Naive B cell (primary cell): ENCODE measurements around the gene ATG2A. TPM values are rescaled to one million over a fixed set of nuclear protein-coding genes. Genes with fewer than 3 reads are reported as not detected.

ENCODE experiments used
- ATAC-seq, 2 donors: fragments of 150-1000 bp; cut with Tn5 transposase; 2 replicates each; pipeline ENCODE4 v1.10.0; 2021; ENCODE audit warnings: low read depth in 2 of 2, mild to moderate bottlenecking in 2 of 2, moderate library complexity in 2 of 2
- DNase-seq: peaks from one replicate; pipeline ENCODE4 v3.0.0; 2022
- H3K27ac Mint-ChIP-seq, 6 donors: one replicate each; pipeline ENCODE4 v1.8.0; 2020 to 2022; ENCODE audit warnings: mild to moderate bottlenecking in 6 of 6, mixed read lengths in 6 of 6, moderate library complexity in 5 of 6, inconsistent platforms in 2 of 6
- H3K27me3 Mint-ChIP-seq, 3 donors: one replicate each; pipeline ENCODE4 v1.8.0; 2021 to 2022; ENCODE audit warnings: mixed read lengths in 3 of 3, mild to moderate bottlenecking in 1 of 3
- H3K36me3 Mint-ChIP-seq, 2 donors: one replicate each; pipeline ENCODE4 v1.8.0; 2020 to 2022; ENCODE audit warnings: mixed read lengths in 2 of 2, inconsistent platforms in 1 of 2, mild to moderate bottlenecking in 1 of 2
- H3K4me1 Mint-ChIP-seq, 3 donors: one replicate each; pipeline ENCODE4 v1.8.0; 2020 to 2022; ENCODE audit warnings: mixed read lengths in 3 of 3, inconsistent platforms in 1 of 3, mild to moderate bottlenecking in 1 of 3, moderate library complexity in 1 of 3
- H3K4me3 Mint-ChIP-seq, 8 donors: one replicate each; pipeline ENCODE4 v1.8.0; 2020 to 2022; ENCODE audit warnings: mild to moderate bottlenecking in 8 of 8, mixed read lengths in 8 of 8, moderate library complexity in 8 of 8, inconsistent platforms in 2 of 8
- H3K9me3 Mint-ChIP-seq, 7 donors: one replicate each; pipeline ENCODE4 v1.8.0; 2020 to 2022; ENCODE audit warnings: mixed read lengths in 7 of 7, mild to moderate bottlenecking in 5 of 7, inconsistent platforms in 2 of 7, moderate library complexity in 1 of 7
- polyA plus RNA-seq, 6 donors: library from polyadenylated mRNA; unstranded; fragments of 300-500 nt; fragmentation: Illumina TruSeq; gene quantifications; one replicate each; pipeline ENCODE4 v1.2.3, GENCODE V29; 2021; ENCODE audit warnings: low read depth in 6 of 6

ATG2A gene
- polyA plus RNA-seq, 6 donors from 2014 or later: 2.8 to 5.0 (median 3.4) TPM; not detected in 1

DNA sequence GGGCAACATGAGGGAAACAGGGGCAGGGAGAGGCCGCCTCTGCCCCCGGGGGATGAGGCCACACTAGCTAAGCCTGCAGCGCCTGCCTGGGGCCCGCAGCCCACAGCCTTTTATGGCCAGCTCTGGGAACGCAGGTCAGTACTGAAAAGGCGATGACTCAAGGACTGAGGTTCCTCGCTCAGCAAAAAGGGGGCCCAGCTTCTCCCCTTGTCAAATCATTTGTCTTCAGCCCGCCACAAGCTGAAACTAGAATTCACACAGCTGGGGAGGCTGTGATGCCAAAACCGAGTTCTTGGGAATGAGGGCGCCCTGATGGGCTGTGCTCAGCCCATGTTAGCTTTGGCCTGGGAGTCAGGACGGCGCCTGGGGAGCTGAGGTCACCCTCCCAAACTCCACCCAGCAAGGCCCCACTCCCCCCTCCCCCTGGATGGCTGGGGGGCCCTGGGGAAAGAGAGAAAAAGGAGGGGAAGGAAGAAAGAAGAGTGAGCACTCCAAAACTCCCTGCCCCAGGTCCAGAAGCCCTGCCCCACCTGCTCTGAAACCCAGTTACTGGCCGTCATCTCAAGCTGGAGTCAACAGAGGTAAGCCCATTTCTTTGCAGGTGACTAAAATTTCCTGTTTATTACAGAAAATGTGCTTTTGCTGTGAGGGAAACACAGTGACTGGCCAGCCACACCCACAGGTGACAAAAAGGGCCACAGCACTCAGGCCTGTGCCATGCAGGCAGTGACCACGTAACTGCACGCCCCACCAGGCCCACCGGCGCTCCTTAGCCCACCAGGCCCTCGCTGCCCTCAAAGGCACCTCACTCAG is 52.3 kb downstream of the ATG2A start:
- peak overlapping the region in 7 of 8 donors; percentile 68 to 88 (median 76) for H3K4me3 Mint-ChIP-seq
- peak; percentile 5 to 17 for ATAC-seq
- no peaks in the 10 kb centered on the region for H3K27me3 Mint-ChIP-seq
- H3K27ac Mint-ChIP-seq: peak overlapping the region; percentile 28 to 96 (median 79)
- H3K9me3 Mint-ChIP-seq: peaks cover 0 to 5% (median 0%) of the 10 kb centered on the region in 7 donors
- peaks cover 5 to 21% of the 10 kb centered on the region in 2 donors for H3K36me3 Mint-ChIP-seq
- DNase-seq: no peak
- peaks cover 53 to 91% (median 88%) of the 10 kb centered on the region in 3 donors for H3K4me1 Mint-ChIP-seq

DNA sequence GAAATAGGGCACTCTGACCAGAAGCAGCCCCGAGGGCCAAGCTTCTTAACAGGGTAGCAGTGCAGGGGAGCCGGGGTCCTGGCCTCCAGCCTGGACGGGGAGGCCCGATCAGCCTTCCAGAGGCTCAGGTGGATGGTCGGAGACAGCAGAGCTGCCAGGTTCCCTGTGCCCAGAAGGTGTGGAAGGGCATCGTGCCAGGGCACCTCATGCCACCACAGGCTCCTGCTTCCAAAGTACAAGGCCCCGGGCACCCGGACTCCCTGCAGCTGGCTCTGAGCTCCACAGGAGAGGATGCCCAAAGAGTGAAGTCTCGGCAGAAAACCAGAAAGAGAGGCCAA is 52.9 kb downstream of the ATG2A start:
- H3K27me3 Mint-ChIP-seq: no peaks in the 10 kb centered on the region
- H3K4me1 Mint-ChIP-seq: peaks cover 59 to 91% (median 88%) of the 10 kb centered on the region in 3 donors
- peak overlapping the region in 5 of 6 donors; percentile 7 to 96 (median 80) for H3K27ac Mint-ChIP-seq
- H3K36me3 Mint-ChIP-seq: peaks cover 8 to 23% of the 10 kb centered on the region in 2 donors
- ATAC-seq (no peak), DNase-seq (no peak)
- peak overlapping the region in 5 of 8 donors; percentile 41 to 76 (median 64) for H3K4me3 Mint-ChIP-seq
- H3K9me3 Mint-ChIP-seq: peaks cover 0 to 5% (median 0%) of the 10 kb centered on the region in 7 donors

DNA sequence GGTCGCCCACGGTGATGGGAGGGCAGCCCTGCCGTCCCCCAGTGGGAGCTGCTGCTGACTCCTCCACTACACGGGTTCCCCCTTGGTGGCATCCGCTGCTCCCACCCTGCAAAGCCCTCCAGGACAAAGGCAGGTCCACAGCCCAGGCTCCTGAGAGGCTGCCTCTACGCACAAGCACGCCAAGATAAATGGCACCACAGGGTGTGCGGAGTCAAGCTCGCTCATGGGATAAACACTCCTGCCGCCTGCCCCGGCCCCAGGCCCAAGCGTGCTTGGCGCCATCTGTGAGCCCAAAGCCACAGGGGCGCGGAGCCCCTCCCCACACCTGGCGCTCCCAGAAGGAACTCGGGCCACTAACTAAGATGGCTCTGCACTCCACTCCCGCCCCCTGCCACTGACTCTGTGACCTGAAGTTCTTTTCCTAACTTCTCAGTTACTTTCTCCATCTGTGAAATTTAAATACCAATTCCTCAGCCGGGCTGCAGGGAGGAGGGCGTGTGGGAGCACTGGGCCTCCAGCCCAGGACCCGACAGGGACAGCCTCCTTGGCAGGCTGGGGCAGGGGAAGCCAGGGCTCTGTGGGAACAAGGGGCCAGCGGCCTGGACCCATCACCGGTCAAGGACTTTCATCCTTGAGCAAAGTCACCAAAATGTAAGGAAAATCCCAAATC is 53.5 kb downstream of the ATG2A start:
- DNase-seq (no peak), ATAC-seq (no peak)
- peak overlapping the region in 3 of 8 donors; percentile 20 to 72 (median 64) for H3K4me3 Mint-ChIP-seq
- peak overlapping the region; percentile 7 to 94 (median 72) for H3K27ac Mint-ChIP-seq
- peaks cover 0 to 5% (median 0%) of the 10 kb centered on the region in 7 donors for H3K9me3 Mint-ChIP-seq
- peaks cover 8 to 23% of the 10 kb centered on the region in 2 donors for H3K36me3 Mint-ChIP-seq
- H3K4me1 Mint-ChIP-seq: peaks cover 62 to 92% (median 88%) of the 10 kb centered on the region in 3 donors
- no peaks in the 10 kb centered on the region for H3K27me3 Mint-ChIP-seq

DNA sequence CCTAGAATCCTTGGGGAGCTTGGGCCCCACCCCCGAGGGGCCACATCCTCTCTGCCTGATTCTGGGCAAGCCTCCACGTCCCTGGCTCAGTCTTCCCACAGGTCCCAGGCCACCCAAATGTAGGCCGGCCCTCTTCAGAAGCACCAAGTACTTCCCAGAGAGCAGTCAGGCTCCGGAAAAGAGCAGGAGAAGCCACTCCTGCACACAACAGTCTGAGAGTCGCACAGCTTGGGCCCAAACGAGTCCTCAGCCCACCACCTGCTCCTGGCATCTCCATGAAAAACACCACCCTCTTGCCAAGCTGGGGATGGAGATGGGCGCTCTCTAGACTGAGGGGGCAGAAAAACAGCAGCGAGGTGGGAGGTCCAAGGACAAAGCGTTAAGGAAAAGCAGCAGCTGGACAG is 54.0 kb downstream of the ATG2A start:
- H3K9me3 Mint-ChIP-seq: peaks cover 0 to 5% (median 0%) of the 10 kb centered on the region in 7 donors
- H3K4me1 Mint-ChIP-seq: peaks cover 56 to 92% (median 84%) of the 10 kb centered on the region in 3 donors
- H3K27ac Mint-ChIP-seq: peak overlapping the region in 5 of 6 donors; percentile 22 to 94 (median 71)
- H3K36me3 Mint-ChIP-seq: peaks cover 8 to 23% of the 10 kb centered on the region in 2 donors
- H3K4me3 Mint-ChIP-seq: peak overlapping the region in 7 of 8 donors; percentile 25 to 72 (median 62)
- no peak for ATAC-seq
- DNase-seq: no peak
- no peaks in the 10 kb centered on the region for H3K27me3 Mint-ChIP-seq

DNA sequence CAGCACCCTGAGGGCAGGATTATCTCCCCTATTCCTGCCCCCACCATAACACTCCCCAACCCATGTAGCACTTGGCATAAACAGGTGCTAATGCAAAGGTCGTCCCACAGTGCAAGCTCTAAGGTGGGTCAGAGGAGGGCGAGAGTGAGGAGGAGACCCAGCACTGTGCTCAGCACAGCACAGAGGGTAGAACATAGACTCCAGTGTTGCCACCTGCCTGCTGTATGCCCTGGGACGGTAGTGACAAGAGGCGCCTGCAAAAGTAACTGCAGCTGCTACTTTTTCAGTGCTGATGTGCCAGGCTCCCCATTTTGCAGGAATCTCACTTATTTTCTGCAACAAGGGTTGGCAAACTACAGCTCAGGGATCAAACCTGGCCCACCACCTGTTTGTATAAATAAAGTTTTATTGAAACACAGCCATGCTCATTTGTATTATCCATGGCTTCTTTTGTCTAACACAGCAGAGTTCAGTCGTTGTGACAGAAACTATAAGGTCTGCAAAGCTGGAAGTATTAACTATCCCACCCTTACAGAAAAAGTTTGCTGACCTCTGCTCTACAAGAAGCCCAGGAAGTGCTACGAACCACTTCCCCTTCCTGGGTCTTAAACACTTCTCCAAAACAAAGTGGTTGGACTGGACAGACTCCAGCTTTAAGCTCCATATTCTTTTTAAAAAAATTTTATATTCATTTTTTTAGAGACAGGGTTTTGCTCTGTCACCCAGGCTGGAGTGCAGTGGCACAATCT is 55.6 kb downstream of the ATG2A start:
- Mint-ChIP-seq H3K36me3 (peaks cover 8 to 16% of the 10 kb centered on the region in 2 donors), H3K4me3 (peak overlapping the region in 7 of 8 donors; percentile 15 to 85 (median 67))

DNA sequence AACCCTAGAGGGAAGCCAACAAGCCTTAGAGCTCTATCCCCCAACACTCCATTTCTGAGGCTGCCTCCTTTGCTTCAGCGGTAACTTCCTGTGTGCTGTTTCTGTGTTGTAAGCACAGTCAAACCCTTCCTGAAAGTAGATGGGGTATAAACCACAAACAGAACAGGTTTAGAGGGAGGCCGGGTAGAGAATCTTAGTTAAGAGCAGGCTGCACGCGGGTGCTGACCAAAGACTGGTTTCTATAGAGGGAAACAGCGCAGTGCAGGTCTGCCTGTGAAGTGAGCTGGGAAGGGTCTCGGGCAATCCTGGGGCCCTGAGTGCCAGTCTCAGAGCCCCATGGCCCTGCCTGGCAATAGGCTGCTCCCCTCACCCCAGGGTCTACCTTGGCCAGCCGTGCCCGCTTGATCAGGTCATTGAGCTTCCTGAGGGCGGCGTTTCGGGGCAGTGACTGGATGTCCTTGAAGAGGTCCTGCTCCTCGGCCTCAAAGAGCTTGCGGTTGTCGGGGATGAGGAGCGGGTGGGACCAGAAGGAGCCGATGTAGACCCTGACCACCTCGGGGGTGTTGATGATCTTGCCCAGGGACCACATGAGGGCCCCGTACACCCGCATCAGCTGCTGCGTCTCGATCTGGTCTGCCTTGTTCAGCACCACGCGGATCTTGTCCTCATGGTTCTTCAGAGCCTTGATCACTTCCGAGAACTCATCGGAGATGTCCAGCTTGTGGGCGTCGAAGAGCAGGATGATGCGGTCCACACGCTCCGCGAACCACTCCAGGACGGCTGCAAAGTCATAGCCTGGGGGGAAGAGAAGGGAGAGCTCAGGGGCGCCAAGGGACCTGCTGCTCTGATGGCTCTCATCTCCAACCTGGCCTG is 57.2 kb downstream of the ATG2A start:
- DNase-seq (peak; percentile 60), ATAC-seq (peak; percentile 81 to 82)
- peaks cover 53 to 92% (median 76%) of the 10 kb centered on the region in 3 donors for H3K4me1 Mint-ChIP-seq
- H3K27ac Mint-ChIP-seq: peak overlapping the region; percentile 76 to 97 (median 95)
- peak overlapping the region; percentile 77 to 91 (median 82) for H3K4me3 Mint-ChIP-seq
- peaks cover 7 to 8% of the 10 kb centered on the region in 2 donors for H3K36me3 Mint-ChIP-seq
- H3K9me3 Mint-ChIP-seq: no peaks in the 10 kb centered on the region
- H3K27me3 Mint-ChIP-seq: no peaks in the 10 kb centered on the region

More for the DNA sequence above, 55.6 kb downstream of the ATG2A start:
- DNase-seq: no peak
- no peaks in the 10 kb centered on the region for H3K27me3 Mint-ChIP-seq
- H3K9me3 Mint-ChIP-seq: peaks cover 0 to 5% (median 0%) of the 10 kb centered on the region in 7 donors
- ATAC-seq: no peak
- H3K27ac Mint-ChIP-seq: peak overlapping the region in 5 of 6 donors; percentile 74 to 94 (median 87)
- peaks cover 51 to 93% (median 76%) of the 10 kb centered on the region in 3 donors for H3K4me1 Mint-ChIP-seq

DNA sequence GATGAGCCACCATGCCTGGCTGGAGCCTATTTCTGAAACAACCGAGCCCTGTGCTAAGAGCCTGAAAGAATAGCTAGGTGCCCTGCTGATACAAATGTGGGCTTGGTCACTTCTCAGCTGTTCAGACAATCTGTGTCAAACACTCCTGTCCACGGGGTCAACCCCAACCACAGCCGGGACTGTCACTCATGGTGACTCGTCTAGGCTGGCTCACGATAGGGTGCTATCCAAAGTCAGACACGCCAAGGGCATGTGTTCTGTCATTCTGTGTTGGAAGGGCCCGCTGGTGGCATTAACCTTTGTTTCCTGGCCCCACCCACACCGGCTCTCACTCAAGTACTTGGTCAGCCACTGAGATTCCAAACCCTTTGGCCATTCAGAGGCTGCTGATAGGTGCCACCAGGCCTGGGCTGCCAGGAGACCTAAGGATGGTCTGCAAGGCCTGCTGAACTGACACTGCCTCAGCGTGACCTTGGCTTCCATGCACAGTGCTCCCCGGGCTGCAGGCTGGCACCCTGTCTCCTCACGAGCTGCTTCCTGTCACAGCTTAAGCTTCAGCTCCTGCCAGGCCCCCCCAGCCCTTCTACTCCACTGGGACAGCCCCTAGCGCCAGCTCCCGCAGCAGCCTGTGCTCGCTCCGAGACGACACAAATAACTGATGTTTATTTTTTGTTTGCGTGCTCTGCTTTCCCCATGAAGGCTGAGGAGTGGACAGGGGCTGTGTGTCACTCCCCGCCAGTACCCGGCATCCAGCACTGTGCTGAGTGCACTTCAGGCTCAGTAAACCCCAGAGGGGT is 58.3 kb downstream of the ATG2A start:
- peaks cover 54 to 92% (median 77%) of the 10 kb centered on the region in 3 donors for H3K4me1 Mint-ChIP-seq
- ATAC-seq (peak; percentile 67 to 71), DNase-seq (peak; percentile 59)
- H3K27me3 Mint-ChIP-seq: no peaks in the 10 kb centered on the region
- H3K9me3 Mint-ChIP-seq: no peaks in the 10 kb centered on the region
- H3K36me3 Mint-ChIP-seq: peaks cover 7 to 8% of the 10 kb centered on the region in 2 donors
- peak overlapping the region; percentile 76 to 97 (median 95) for H3K27ac Mint-ChIP-seq
- peak overlapping the region; percentile 77 to 91 (median 82) for H3K4me3 Mint-ChIP-seq

DNA sequence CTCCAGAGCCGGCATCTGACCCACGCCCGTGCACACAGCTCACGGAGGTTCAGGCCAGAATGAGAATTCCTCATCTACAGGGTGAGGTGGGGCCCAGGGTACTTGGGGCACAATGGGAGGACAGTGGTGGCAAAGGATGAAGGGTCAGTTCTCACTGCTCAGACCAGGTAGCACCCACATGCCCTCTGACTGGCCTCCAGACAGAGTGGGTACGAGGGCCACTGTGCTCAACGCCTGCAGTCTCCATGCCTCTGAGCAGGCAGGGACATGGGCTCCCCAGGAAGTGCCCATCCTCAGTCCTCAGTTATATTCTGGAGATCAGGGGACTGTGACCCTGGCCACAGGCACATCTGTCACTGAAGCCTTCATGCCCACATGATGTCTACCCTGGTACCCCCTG is 59.5 kb downstream of the ATG2A start:
- no peaks in the 10 kb centered on the region for H3K9me3 Mint-ChIP-seq
- ATAC-seq: no peak
- H3K4me1 Mint-ChIP-seq: peaks cover 61 to 92% (median 77%) of the 10 kb centered on the region in 3 donors
- no peak for DNase-seq
- H3K36me3 Mint-ChIP-seq: peaks cover 8 to 15% of the 10 kb centered on the region in 2 donors
- H3K27ac Mint-ChIP-seq: peak overlapping the region in 3 of 6 donors; percentile 90 to 97 (median 94)
- peak overlapping the region in 6 of 8 donors; percentile 0 to 69 (median 38) for H3K4me3 Mint-ChIP-seq
- H3K27me3 Mint-ChIP-seq: no peaks in the 10 kb centered on the region

DNA sequence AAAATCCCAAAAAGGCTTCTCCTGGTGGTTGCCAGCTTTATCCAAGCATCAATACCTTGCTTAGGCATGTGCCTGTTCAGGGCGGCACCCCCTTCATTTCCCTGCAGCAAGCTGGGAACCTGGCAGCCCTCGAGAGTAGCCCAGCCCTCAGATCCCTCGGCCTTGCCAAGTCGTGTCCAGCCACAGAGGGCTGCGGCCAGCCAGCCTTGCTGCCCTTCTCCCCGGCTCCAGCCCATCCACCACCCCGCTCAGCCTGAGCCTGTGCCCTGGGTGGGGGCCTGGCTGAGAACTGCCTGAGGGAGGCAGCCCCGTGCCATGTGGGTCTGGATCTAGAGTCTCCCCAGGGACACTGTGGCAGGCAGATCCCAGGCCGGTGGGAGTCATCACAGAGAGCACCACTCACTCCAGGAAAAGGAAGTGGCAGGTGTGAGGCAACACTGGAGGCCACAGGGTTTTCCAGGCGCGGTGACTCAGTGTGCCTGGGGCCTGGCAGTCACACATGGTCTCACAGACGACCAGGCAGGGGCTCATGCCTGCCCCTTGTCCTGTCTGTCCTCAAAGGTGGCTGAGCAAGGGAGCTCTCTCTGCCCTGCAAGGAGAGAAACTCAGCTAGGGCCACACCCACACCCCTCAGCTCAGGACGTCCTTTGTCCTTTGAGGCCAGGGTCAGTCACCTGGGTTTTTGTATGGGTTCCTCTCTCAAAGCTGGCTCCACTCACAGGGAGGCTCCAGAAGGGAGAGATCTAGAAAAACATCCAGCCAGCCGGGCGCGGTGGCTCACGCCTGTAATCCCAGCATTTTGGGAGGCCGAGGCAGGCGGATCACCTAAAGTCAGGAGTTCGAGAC is 60.4 kb downstream of the ATG2A start:
- Mint-ChIP-seq H3K36me3 (peaks cover 8 to 15% of the 10 kb centered on the region in 2 donors), H3K27ac (peak overlapping the region in 5 of 6 donors; percentile 41 to 99 (median 78)), H3K9me3 (no peaks in the 10 kb centered on the region), H3K4me1 (peaks cover 62 to 94% (median 78%) of the 10 kb centered on the region in 3 donors), H3K27me3 (no peaks in the 10 kb centered on the region), H3K4me3 (peak overlapping the region in 6 of 8 donors; percentile 20 to 77 (median 41))
- ATAC-seq (no peak), DNase-seq (no peak)

DNA sequence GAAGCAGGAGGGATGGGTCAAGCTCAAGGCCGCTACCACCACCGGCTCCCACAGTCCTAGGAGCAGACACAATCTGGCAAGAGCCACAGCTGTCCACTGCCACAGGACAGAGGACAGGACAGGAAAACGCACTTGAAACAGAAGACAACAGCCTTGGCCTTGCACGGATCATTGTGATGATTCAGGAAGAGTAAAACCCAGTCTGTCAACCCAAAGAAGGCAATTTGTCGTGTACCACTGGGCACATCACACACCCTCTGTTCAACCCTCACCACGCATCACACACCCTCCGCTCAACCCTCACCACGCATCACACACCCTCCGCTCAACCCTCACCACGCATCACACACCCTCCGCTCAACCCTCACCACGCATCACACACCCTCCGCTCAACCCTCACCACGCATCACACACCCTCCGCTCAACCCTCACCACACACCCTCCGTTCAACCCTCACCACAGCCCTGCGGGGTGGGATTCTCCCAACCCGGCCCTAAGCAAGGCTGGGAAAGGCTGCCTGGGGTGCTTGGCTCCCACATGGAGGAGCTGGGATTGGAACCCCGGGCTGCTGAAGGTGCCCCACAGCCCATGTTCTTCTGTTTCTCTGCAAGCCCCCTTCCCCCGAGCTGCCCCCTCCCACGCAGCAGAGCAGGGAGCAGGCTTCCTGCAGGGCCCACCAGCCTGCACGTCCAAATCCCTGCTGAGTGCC is 61.3 kb downstream of the ATG2A start:
- DNase-seq: no peak
- no peak for ATAC-seq
- Mint-ChIP-seq H3K4me1 (peaks cover 65 to 94% (median 81%) of the 10 kb centered on the region in 3 donors), H3K36me3 (peaks cover 8 to 15% of the 10 kb centered on the region in 2 donors), H3K27me3 (no peaks in the 10 kb centered on the region), H3K4me3 (peak overlapping the region; percentile 33 to 84 (median 70)), H3K9me3 (no peaks in the 10 kb centered on the region), H3K27ac (peak overlapping the region; percentile 74 to 99 (median 86))
